Measurements from ENCODE around the gene GARIN5A.
"Not testable (repeated sequence)": the region's sequence is repeated elsewhere in the genome, so short reads cannot be mapped to it uniquely, and the experiment has no call there.

The GARIN5A gene

DNA sequence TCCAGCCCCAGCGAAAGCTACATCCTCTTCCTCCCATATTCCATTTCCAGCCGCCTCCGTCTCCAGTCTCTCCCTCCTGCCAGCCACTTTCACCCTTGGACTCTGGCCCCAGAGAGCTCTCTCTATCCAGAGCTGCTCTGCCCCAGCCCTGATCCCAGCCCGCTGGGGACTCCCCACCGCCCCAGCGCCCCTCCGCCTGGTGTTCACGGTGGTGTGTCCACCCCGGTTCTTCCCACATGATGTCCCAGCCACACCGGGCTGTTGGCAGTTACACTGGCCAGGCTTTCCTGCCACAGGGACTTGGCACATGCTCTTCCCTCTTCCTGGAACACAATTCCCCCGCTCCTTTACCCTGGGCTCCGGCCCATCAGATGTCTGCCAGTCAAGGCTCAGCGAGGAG, 11.6 kb downstream of the GARIN5A start:
- DNase-seq (ENCODE audit: low read depth), result no peak

DNA sequence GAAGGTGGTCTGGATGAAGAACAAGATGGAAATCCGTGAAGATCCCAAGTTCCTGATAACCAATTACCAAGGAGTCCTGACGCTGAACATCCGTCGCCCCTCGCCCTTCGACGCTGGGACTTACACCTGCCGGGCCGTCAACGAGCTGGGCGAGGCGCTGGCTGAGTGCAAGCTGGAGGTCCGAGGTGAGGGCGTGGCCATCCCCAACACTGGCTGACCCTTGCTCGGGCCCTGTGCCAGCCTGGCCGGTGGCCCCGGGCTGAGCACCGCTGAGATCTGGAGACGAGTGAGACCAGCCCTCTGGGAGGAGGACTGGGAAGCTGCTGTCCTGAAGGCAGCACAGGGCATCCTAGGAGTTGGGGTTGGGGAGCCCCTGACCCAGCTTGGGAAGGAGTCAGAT, 12.3 kb downstream of the GARIN5A start:
- no peak for DNase-seq (ENCODE audit: low read depth)

DNA sequence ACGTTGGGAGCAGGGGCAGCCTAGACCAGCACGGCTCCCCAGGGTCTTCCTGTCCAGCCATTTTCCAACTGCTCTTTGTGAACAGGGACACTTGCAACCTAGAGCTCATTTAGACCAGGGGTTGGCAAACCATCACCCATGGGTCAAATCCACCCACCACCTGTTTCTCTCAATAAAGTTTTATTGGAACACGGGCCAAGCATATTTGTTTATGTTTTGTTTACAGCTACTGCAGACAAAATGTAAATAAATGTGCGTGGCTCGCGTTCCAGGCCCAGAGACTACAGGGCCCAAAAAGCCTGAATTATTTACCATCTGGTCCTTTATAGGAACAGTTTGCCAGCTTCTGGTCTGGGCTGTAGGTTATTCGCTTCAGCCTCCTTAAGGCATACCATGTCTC, 13.7 kb downstream of the GARIN5A start:
- DNase-seq (ENCODE audit: low read depth), result no peak

DNA sequence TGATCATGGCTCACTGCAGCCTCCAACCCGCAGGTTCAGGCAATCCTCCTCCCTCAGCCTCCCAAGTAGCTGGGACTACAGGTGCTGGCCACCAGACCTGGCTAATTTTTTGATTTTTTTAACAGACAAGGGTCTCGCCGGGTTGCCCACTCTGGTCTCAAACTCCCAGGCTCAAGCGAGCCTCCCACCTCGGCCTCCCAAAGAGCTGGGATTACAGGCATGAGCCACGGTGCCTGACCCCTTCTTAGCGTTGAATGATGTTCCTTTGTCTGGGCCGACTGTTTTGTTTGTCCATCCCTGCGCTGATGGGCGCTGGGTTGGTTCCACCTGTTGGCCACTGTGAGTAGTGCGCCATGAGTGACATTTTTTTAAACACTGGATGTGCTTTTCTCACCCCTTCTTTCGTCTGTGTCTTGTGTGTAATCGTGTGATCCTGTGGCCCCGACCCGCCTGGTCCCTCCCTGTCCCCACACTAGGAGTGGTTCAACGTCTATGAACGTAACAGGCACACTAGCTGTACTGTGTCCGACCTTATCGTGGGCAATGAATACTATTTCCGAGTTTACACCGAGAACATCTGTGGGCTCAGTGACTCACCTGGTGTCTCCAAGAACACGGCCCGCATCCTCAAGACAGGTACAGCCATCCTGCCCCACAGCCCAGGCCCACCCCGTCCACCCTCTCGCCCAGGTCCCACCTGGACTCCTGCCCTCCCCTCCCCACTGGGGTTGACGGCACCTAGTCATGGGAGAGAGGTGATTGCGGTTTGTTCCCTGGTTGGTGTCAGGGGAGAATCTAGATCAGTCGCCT, 15.4 kb downstream of the GARIN5A start:
- peak; percentile 41 for DNase-seq (ENCODE audit: low read depth)

DNA sequence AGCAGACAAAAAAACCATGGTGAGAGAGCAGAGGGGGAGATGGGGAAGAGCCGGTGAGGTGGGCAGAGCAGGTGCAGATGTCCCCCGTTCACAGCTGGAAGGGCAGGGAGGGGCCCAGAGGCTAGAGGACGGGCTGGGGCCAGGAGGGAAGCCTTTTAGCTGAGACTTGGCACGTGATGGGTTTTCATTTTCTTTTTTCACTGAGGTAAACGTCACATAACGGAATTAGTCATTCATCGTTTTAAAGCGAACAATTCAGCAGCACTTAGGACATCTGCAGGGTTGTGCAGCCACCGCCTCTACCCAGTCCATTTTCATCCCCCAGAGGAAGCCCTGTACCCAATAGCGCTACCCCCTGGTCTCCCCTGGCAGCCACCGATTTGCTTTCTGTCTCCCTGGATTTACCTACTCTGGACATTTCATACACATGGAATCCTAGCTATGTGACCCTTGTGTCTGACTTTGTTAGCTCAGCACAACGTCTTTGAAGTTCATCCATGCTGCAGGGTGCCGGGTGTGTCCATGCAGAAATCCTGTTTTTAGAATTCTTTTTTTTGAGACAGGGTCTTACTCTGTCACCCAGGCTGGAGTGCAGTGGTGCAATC, 16.4 kb downstream of the GARIN5A start:
- peak; percentile 42 for DNase-seq (ENCODE audit: low read depth)

DNA sequence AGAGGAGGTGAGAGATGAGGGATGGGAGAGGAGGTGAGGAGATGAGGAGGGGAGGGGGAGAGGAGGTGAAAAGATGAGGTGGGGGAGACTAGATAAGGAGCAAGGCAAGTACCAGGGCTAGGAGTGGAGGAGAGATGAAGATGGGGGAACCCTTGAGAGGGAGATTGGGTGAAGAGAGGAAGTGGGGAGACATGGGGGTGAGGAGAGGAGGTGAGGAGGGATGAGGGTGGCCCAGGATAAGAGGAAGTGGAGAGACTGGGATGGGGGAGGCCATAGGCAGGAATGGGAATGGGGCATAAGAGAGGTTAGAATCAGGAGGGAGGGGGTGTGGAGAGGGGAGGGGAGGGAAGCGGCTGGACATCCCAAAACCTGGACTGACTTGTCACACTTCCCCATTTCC, 17.0 kb downstream of the GARIN5A start:
- no peak for DNase-seq (ENCODE audit: low read depth)

DNA sequence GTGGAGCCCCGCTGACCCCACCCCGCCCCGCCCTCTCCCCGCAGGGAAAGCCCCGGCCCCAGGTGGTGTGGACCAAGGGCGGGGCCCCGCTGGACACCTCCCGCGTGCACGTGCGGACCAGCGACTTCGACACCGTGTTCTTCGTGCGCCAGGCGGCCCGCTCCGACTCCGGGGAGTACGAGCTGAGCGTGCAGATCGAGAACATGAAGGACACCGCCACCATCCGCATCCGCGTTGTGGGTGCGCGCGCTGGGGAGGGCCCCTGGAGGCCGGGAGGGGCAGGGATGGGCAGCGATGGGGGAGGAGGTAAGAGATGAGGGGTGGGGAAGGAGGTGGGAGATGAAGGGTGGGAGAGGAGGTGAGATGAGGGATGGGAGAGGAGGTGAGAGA, 17.6 kb downstream of the GARIN5A start:
- DNase-seq (ENCODE audit: low read depth), result no peak

DNA sequence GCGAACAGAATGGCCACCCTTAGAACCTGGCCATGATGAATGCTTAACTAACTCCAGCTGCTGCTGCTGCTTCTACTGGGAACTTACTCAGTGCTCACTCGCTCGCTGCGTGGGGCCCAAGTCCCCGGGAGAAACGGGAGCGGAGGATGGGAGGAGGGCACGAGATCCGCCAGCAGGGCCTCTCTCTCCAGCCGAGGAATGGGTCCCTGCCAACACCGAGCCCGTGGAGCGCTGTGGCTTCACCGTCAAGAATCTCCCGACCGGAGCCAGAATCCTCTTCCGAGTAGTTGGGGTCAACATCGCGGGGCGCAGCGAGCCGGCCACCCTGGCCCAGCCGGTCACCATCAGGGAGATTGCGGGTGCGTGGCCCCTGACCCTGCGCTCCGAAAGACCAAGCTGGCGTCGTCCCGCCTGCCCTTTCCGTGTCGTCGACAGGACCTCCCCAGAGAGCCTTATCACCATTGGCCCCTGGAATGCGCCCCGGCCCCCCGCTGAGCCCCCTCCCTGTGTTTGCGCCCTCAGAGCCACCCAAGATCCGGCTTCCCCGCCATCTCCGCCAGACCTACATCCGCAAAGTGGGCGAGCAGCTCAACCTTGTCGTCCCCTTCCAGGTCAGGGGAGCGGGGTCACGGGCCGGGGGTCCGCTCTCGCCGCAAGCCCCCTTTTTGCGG, 18.1 kb downstream of the GARIN5A start:
- no peak for DNase-seq (ENCODE audit: low read depth)

DNA sequence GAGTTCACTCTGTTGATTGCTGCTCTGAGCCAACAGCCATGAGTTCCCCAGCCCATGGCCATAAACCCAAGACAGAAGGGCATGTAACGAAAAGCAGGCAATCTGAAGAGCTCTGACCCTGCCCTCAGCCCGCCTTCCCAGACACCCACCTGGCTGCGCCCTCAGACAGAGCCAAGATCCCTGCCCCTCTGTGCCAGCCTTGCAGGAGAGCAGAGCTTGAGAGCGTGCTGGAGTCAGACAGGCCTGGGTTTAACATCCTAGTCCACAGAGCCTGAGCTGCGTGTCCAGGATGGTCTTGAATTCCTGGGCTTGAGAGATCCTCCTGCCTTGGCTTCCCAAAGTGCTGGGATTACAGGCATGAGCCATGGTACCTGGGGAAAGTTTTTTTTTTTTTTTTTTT, 19.3 kb downstream of the GARIN5A start:
- DNase-seq (ENCODE audit: low read depth), result no peak

DNA sequence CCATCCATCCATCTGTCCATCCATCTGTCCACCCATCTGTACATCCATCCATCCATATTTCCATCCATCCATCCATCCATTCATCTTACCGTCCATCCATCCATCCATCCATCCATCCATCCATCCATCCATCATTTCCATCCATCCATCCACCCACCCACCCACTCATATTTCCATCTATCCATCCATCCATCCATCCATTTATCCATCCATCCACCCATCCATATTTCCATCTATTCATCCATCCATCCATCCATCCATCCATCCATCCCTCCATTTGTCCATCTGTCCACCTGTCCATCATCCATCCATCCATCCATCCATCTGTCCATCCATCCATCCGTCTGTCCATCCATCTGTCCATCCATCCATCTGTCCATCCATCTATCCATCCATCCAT, 20.7 kb downstream of the GARIN5A start:
- DNase-seq (ENCODE audit: low read depth), result no peak

DNA sequence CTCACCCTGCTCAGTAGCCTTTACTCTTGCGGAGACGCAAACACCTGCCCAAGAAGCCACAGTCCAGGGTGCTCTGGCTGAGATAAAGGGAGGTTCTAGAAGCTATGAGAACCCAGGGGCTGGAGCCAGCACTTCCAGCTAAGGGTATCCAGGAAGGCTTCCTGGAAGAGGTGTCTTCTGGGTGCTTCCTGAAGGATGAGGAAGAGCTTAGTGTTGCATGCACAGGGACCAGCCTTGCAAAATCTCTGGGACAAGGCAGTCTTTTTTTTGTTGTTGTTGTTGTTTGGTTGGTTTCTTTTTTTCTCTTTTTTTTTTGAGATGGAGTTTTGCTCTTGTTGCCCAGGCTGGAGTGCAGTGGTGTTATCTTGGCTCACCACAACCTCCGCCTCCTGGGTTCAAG, 23.4 kb downstream of the GARIN5A start:
- DNase-seq (ENCODE audit: low read depth), result no peak

DNA sequence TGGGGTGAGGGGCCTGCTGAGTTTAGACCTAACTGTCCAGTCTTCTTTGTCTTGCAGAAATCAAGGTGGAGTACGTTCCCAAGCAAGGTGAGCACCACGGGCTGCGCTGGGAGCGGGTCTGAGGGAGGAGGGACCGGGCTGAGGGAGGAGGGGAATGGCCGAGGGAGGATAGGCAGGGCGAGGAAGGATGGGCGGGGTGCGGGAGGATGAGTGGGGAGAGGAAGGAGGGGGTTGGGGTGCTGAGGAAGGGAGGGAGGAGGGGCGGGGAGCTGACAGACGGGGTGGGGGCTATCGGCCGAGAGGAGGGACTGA, 25.5 kb downstream of the GARIN5A start:
- no peak for DNase-seq (ENCODE audit: low read depth)

DNA sequence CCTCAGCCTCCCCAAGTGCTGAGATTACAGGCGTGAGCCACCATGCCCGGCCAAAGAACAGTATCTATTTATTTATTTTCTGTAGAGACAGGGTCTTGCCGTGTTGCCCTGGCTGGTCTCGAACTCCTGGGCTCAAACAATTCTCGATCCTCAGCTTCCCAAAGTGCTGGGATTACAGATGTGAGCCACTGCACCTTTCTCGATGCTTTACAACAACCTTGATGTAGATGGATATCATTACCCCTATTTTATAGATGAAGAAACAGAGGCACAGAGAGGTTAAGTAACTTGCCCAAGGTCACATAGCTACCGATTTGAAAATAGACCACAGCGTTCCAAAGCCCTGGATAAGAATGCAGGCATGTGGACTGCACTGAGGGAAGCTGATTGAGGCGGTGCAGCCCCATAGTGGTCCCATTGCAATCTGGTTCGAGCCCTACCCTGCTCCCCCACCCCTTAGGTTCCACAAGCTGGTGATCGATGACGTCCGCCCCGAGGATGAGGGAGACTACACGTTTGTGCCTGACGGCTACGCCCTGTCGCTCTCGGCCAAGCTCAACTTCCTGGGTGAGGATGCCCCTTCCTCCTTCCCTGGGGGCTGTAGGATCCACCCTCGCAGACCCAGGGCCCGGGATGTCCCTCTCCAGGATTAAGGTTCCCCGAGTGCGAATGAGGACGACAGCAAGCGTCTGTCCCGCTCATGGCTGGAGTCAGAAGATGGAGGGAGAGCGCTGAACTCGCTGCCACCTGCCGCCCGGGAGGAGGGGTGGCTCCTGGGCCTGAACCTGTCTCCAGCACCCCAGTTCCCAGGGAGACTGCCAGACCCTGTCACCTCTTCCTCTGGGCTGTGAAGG, 26.1 kb downstream of the GARIN5A start:
- DNase-seq (ENCODE audit: low read depth), result no peak

DNA sequence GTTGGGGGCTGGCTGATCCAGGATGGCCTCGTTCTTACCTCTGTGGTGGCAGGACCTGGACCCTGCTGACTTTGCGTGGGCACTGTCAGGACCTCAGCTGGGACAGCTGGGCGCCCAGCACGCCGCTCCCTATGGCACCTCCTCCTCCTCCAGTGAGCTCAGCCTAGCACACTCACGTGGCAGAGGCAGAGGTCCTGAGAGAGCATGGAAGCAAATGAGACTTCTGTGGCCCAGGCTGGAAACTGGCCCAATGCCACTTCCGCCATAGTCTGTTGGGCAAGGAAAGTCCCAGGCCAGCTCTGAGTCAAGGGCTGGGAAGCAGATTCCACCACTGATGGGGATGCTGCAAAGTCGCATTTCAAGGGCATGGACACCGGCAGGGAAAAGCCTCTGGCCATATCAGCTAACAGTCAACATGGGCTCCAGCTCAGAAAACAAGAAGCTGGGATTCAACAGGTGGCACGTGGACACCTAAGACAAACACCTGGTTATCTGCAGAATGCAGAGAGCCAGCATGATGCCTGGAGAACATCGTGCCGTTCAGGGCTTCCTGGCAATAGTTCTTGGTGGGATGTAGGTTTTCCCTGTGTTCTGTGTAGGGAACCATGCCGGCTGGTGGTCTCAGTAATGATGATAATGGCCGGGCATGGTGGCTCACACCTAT, 27.3 kb downstream of the GARIN5A start:
- no peak for DNase-seq (ENCODE audit: low read depth)

DNA sequence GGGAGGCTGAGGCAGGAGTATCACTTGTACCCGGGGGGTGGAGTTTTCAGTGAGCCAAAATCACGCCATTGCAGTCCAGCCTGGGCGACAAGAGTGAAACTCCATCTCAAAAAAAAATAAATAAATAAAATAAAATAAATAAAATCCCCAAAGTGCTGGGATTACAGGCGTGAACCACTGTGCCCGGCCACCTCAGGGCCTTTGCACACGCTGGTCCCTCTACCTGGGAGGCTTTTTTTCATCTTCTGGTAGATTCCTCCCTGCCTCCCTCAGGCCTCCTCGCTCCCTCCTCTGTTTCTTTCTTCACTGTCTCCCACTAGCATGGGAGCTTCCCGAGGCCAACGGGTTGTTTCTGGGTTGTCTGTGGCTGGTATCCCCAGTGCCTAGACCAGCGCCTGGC, 28.9 kb downstream of the GARIN5A start:
- no peak for DNase-seq (ENCODE audit: low read depth)

DNA sequence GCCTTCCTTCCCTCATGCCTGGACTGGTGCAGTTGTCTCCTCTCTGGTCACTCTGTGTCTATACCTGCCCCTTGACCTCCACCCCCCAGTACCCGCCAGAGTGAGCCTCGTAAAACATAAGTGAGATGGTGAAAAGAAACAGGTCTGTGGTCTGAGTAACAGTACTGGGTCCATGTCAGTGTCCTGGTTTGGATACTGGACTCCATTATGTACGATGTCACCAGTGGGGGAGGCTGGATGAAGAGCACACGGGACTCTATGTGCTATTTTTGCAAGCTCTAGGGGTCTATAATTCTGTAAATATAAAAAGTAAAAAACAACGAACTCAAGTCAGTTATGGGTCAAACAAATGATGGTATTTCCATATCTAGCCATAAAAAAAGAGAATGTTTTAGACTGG, 29.6 kb downstream of the GARIN5A start:
- DNase-seq (ENCODE audit: low read depth), result no peak

DNA sequence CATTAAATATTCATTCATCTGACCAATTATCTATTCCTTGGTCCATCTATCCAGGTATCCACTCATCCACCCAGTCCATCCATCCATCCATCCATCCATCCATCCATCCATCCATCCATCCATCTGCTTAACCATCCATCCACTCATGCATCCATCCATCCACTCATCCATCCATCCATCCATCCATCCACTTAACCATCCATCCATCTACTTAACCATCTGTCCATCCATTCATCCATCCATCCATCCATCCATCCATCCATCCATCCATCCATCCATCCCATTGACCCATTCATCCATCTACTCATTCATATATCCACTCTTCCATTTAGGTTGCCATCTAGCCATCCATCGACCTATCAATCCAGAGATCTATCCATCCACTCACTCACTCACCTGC, 32.6 kb downstream of the GARIN5A start:
- DNase-seq (ENCODE audit: low read depth), result no peak

DNA sequence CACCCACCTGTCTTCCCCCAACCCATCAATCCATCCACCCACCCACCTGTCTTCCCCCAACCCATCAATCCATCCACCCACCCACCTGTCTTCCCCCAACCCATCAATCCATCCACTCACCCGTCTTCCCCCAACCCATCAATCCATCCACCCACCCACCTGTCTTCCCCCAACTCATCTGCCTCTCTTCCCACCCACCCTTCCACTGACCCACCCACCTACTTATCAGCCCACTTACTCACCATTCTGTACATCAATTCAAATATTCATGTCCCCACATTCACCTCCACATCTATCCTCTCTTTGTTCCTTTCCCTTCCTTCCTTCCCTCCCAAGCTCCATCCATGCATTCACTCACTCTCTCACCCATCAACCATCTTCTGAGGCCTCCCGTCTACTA, 37.5 kb downstream of the GARIN5A start:
- DNase-seq (ENCODE audit: low read depth), result not testable (repeated sequence)

DNA sequence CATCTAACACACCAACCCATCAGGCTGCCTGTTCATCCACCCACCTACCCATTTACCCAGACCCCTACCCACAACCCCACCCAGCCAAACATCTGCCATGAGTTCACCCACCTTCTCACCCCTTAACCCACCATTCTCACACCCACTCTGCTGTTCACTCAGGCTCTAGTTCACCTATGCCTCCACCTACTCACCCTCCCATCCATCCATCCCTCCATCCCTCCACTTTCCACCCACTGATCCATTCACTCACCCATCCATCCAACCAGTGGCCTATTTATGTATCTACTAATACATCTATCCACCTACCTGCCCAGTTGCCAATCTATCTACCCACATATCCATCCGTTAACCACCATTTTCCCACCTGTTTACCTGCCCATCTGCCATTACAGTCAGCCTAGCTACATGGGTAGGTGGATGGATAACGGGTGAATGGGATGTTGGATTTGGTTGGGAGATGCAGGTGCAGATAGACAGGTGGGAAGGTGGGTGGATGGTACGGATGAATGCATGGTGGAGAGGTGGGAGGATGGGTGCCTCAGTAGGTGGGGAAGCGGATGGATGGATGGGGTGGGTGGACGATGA, 38.7 kb downstream of the GARIN5A start:
- no peak for DNase-seq (ENCODE audit: low read depth)

DNA sequence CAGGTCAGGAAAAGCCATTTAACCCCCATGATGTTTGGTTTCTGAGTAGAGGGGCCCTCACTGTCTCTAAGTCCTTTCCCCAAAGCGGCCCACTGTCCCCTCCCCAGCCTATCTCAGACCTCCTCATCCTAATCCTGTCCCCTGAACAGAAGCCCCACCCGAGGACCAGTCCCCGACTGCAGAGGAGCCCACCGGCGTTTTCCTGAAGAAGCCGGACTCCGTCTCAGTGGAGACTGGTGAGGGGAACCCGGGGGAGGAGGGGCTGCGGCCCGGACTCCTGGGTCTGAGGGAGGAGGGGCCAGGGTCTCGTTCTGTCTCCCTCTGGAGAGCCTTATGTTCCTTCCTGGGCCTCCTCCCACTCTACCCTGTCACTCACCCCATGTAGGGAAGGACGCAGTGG, 41.0 kb downstream of the GARIN5A start:
- no peak for DNase-seq (ENCODE audit: low read depth)

DNA sequence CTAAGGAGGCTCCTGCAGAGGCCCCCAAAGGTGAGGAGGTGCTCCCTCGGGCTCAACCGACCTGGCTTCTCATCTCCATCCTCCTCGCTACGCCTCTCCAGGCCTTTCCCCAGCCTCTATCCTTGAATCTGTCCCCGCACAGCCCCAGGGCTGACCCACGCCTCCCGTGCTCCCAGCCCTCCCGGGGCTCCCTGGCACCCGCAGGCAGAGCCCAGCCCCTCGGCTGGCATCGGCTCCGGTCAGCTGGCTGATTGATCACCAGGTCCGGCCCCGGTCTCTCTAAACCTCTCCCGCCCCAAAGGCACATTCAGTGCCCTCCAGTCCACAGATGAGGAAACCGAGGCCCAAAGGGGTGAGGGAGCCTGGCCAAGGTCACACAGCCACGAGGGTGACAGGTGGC, 41.4 kb downstream of the GARIN5A start:
- DNase-seq (ENCODE audit: low read depth), result no peak

DNA sequence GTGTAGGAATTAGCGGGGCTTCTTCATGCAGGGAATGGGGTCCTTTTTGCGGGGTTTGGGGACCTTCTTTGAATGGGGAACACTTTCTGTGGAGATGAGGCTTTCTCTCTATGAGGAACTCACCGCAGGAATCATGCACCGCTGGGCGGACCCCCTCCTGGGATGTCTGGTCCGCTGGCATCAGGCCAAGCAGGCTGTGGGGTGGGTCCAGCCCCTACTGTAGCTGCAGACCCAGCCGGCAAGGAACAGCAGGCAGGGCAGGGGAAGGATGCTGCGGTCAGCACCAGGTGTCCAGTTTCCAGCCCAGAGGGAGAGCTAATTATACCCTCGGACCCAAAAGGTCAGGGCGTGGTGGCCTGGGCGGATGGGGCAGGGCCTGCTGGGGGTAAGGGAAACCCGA, 42.1 kb downstream of the GARIN5A start:
- DNase-seq (ENCODE audit: low read depth), result no peak
